GM12801 (cell line): ENCODE measurements around the gene SPRR2D.

Experiments
- TF ChIP-seq, protein P1 (sequence below): IDR thresholded peaks from one replicate; pipeline ENCODE4 v1.5.1; 2011; ENCODE audit warnings: control low read depth; ENCODE audit not compliant: insufficient read length; ENCODE audit errors: extremely low read depth

Gene SPRR2D

DNA sequence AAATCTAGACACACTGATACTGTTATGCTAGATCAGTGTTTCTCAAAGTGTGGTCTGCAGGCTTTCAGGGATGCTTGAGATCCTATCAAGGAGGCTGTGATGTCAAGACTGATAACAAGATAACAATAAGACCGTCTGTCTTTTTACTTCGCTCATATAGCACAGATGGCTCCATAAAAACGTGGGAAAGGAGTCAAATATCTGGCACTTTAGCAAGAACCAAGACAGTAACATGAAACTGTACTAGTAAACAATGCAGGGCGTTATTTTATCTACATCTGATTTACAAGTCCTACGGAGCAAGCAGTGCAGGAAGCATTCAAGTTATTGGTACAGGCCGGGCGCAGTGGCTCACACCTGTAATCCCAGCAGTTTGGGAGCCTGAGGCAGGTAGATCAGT, 43.0 kb downstream of the SPRR2D start:
- TF ChIP-seq, protein P1, sequence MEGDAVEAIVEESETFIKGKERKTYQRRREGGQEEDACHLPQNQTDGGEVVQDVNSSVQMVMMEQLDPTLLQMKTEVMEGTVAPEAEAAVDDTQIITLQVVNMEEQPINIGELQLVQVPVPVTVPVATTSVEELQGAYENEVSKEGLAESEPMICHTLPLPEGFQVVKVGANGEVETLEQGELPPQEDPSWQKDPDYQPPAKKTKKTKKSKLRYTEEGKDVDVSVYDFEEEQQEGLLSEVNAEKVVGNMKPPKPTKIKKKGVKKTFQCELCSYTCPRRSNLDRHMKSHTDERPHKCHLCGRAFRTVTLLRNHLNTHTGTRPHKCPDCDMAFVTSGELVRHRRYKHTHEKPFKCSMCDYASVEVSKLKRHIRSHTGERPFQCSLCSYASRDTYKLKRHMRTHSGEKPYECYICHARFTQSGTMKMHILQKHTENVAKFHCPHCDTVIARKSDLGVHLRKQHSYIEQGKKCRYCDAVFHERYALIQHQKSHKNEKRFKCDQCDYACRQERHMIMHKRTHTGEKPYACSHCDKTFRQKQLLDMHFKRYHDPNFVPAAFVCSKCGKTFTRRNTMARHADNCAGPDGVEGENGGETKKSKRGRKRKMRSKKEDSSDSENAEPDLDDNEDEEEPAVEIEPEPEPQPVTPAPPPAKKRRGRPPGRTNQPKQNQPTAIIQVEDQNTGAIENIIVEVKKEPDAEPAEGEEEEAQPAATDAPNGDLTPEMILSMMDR, result no peak

DNA sequence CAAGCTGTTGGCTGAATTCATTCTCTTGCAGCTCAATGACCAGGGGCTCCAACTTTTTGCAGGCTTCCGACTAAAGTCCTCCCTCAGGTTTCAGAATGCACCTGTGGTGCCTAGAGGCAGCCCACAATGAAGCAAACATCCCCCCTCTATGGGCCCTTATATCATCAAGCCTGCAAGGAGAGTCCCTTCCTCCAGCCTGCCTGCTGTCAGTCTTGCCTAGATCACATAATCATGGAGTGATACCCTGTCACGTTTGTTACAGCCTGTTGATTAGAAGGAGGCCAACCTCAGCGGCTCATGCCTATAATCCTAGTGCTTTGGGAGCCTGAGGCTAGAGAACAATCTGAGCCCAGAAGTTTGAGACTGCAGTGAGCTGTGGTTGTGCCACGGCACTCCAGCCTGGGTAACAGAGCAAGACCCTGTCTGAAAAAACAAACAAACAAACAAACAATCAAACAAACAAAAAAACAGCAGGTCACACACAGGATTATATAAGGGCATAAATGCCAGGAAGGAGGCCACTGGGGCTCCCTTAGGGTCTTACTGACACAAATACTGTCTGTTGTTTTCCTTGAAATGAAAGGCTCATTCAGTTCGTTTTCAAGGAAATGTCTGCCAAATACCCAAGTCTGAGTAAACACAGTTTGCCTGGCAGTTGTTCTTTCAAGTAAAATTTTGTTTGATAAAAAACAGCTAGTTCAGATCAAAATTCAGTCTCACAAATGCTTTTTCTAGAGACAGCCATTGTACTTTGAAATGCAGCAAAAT, 44.1 kb downstream of the SPRR2D start:
- TF ChIP-seq, protein P1, result no peak

DNA sequence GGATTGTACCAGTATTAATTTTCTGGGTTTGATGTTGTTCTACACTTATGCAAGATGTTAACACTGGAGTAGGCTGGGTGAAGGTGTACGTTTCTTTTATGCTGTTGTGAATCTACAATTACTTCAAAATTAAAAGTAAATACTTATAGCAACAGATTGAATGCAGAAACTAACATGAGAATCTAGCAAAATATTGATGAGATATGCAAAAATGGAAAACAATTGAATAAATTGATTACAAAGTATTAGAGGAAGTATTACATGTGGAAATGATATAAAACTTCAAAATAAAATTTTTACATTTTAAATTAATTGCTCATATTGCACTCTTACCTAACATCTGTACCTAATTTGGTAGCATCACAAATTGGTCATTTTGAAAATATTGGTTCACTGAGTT, 45.1 kb downstream of the SPRR2D start:
- TF ChIP-seq, protein P1, result no peak

DNA sequence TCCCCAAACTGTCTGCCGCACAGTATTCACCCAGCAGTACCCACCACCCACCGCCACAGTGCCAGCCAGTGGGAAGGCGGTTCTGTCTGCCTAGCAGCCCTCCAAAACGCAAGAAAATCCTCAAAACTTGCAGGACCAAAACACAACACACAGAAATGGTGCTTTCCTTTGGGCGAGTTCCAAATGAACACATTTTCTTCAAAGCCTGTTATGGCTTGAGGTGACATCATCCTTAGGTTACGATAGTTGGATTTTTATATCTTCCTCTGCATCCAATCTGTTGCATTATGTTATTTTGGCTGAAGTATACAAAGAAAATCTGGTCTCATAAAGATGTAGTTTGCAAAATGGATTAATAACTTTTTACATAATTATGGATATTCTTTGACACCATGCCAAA, 47.7 kb downstream of the SPRR2D start:
- TF ChIP-seq, protein P1, result no peak
